Cardiac septum (tissue), 1 donor: ENCODE measurements around the gene NKD1. TPM values are rescaled to one million over a fixed set of nuclear protein-coding genes. Genes with fewer than 3 reads are reported as not detected.

Experiments
- DNase-seq: peaks from one replicate; pipeline ENCODE4 v3.0.0-alpha.2; 2020; ENCODE audit warnings: low spot score
- intact Hi-C: fragments of 100-400 bp; cut with DNase I; formaldehyde crosslinking; loops from one replicate; pipeline ENCODE4 v1.14.0; 2022
- total RNA-seq: library from RNA; stranded (reverse); fragmentation: NEBNext Ultra II Directional; extraction: Animal tissue kit (Norgen Biotek cat#: 25700); gene quantifications from one replicate; pipeline ENCODE4 v1.2.1, GENCODE V29; 2021
- donor health status: DM: no; HTN: no; CAD: no.

Gene NKD1
- total RNA-seq, 1 donor from 2014 or later: 0.40 TPM

DNA sequence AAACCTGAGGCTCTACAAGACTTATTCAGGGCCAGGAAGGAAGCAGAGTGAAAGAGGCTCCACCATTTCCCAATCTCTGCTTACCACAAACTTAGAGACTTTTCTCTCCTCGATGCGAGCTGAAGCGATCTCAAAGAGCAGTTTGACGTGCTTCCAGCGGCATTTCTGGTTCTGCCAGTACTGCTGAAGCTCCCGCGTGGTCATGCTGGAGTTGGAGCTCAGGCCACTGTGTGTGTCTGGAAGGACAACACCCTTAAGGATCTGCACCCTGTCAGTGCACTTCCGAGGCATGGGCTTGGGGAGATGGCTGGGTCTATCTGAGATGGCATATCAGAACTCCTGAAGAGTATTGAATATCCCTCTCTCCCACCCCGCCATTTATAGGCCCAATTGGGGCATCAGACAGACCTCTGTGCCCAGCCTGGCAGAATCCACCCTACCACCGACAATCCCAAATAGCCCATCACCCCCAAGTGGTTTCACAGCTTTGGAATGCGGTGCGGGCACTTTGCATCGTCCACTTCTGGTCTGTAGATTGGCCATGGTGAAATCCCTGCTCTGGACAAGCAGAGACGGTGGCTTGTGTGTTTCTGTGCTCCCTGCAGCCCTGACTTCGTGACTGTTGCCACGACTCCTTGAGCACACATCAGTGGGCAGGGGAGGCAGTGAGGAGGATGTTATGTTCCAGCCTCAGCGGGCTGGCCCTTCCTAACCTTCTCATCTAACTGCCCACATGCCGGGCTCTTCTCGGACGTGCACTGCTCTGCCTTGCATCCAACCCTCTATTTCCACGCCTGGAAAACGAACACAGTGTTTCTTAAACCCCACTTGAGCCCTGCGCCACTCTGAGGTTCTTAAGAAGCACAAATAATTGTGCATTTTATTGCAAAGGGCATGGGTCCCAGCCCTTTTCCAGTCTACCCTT lies 127.8 kb downstream of the NKD1 start:
- intact Hi-C loops: no loop called here
- peak; percentile 60 for DNase-seq

DNA sequence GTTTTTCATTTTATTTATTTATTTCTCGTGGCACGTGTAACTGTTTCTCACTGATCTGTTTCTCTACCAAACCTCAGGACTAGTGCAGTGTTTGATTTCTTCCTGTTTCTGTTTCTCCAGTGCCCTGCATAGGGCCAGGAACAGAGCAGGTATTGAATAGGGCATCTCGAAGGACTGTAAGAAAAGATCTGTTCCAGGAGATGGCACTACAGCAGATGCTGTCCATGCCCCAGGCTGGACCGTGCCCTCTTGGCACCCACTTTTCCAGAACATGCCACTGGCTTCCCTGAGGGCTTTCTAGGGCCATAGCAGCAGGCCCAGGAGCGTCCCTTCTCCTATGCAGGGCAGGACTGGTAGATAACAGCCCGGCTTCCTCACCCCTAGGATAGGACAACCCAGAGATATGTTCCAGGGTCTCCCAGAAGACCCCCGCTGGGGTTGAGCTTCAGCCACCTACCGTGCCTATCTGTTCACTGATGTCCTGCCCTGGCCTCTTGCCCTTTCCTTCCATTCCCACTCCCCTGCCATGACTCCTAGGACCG lies 128.6 kb downstream of the NKD1 start:
- intact Hi-C loops: no loop called here
- DNase-seq: peak; percentile 59

DNA sequence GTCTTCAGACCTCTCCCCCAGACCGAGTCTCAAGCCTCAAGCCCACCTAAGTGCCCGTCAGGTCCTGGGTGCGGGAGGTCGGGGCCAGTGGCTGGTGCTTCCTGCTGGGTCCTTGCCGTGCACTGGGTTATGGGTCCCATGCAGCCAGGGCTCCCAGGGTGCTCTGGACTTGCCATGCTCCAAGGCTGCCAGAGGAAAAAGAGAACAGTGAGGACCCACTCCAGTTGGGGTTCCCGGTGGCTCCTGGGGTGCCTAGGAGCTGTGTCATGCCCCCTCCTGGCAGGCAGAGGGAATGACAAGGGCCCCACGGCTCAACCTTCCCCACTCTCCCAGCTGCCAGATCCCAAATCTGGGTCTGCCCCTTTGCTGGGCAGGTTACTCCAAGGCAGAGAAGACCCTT lies 129.2 kb downstream of the NKD1 start:
- DNase-seq: peak; percentile 59
- intact Hi-C loops: no loop called here

DNA sequence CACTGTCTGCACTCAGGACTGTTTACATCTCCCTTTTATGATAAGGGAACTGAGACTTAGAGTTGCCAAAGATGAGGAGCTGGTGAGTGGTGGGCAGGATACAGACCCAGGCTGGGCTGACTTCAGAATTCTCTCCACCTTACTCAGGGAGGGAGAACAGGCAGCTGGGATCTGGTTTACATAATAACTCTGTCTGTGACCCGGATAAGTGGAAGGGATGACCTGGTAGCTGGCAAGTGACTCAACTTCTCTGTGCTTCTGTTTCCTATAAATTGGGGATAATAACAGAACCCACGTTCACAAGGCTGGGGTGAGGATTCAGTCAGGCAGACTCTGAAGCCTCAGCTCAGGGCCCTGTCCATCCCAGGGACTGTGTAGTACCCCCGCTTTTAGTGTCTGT lies 130.3 kb downstream of the NKD1 start:
- intact Hi-C loops: no loop called here
- no peak for DNase-seq

DNA sequence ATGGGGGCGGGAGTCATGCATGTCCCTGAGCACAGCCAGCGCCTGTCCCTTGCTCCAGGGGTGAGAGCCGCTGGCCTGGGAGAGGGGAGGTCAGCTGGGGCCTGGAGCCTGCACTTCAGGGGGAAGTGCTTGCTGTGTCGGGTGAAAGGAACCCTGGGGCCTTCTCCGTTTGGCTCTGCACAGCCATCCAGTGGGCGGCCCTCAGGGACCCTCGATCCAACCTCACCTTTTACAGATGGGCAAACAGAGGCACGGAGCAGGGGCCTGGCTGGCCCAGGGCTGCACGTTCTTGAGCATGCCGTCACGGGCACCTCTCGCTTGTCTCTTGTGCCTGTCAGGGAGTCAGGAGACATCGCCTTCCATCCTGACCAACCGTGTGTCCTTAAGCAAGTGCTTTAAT lies 131.1 kb downstream of the NKD1 start:
- peak; percentile 73 for DNase-seq
- intact Hi-C loops: no loop called here

DNA sequence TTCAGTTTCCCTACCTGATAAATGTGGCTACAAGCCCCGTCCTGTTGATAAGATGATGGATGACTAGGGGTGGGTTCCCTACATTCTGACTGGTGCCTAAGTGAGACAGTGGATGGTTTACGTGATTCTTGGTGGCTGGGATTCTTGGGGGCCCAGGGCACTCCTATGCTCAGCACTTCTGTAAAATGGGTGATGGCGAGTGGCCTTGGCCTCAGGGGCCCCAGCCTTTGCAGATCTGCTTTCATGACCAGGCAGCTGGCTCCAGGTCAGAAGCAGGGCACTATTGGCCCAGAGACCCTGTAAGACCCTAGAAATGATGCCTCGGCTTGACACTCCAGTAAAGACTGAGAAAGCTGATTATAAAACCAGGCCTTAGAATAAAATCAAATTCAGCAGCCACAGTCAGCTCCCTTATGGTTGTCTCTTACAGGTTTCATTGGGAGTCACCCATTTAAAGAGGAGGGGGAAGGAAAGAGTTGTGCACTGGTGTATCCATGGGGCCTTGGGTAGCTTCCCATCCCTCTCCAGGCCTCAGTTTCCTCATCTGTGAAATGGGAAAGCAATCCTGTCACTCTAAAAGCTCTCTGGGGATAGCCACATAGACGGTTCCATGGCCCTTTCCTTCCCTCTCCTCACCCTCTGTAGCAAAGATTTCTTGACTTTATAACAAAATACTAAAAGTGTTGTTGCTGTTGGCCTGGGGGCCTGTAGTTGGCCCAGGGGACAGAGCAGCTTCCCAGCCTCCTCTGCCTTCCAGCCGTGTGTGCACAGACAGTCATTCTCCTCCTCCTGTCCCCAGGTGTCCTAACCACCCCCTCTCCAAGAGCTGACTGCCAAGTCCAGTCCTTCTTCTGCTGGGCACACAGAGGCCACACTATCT lies 131.7 kb downstream of the NKD1 start:
- intact Hi-C loops: no loop called here
- peak; percentile 70 for DNase-seq

DNA sequence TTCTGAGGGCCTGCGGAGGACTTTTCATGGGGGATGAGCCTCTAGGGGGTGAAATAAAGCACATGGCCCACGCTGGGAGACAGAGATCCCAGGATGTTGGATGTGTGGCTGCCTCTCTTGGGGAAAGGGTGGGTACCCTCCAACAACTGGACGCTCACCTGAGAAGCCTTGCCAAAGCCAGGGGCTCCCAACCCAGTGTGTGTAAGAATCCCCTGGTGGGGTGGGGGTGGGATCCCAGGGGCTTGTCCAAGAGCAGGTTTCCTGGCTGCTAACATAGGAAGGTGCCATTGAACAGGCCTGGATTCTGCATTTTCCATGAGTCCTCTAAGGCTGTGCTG lies 132.3 kb downstream of the NKD1 start:
- DNase-seq: peak; percentile 44
- intact Hi-C loops: no loop called here

DNA sequence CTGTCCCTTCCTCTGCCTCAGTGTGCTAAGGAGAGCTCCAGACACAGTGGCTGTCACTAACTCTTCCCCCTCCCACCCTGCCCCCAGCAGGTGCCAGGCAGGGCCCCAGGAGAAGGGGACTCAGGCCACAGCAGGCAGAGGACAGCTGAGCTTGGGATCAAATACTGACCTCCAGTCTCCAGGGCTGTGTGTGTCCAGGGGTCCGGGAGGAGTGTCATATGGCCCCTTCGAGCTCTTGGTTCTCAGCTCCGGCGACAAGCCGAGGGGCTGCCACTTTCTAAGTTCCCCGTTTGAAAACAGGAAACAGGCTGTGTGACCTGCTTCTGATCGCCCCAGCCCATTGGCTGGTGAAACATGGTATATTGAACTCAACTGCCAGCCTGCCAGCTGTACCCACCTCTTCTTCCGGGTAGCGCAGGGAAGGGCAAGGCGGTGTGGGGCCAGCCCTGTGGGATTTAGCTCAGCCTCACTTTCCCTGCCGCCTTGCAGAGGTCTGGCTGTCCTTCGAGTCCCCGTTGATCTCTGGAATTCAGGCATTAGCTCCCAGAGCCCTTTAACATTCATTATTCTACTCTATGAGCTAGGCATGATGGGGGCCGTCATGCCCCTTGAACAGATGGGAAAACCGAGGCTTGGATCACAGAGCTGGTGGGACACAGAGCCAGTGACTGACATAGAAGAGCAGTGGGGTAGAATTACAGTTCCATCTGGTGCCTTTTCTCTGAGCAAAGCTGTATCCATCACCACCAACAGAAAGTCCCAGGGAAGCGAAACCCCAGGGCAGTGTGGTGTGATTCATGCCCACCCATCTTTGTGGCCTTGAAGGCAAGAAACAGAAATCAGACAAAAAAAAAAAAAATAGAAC lies 133.1 kb downstream of the NKD1 start, which contains the start of gene SNX20:
TSS of gene SNX20 (minus strand) at position 292 of the 865 bp plus-strand sequence. CDS start 3,786 bp downstream, outside the sequence.
- intact Hi-C loops: no loop called here
- peak; percentile 88 for DNase-seq

DNA sequence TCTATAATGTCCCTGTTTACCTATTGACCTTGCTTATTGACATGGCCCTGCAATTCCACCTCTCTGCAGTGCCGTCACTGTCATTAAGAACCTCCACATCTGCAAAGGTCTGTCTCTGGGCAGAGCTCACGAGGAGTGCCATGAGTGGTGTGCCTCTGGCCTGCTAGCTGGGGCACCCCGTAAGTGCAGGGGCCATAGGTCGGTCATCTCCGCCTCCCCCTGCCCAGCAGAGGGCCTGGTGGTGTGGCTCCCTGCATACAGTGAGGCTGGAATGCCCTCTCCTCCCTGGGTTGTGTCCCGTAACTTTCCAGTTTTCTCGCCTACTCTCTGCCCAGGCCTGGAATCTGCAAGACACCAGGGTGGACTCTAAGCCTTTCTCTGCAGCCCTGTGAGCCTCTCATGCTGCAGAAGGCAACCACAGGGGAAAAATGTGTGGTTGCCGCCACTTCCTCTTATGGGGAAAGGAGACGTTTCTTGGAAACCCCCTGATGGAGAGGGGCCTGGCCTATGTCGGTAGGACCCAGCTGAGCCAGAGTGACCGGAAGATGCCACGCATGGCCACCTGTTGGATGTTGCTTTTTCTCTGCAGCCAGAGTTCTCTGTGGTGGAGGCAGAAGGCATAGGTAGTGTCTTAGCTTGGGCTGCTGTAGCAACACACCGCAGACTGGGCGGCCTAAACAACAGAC lies 135.6 kb downstream of the NKD1 start:
- DNase-seq: peak; percentile 79
- intact Hi-C loops: no loop called here

DNA sequence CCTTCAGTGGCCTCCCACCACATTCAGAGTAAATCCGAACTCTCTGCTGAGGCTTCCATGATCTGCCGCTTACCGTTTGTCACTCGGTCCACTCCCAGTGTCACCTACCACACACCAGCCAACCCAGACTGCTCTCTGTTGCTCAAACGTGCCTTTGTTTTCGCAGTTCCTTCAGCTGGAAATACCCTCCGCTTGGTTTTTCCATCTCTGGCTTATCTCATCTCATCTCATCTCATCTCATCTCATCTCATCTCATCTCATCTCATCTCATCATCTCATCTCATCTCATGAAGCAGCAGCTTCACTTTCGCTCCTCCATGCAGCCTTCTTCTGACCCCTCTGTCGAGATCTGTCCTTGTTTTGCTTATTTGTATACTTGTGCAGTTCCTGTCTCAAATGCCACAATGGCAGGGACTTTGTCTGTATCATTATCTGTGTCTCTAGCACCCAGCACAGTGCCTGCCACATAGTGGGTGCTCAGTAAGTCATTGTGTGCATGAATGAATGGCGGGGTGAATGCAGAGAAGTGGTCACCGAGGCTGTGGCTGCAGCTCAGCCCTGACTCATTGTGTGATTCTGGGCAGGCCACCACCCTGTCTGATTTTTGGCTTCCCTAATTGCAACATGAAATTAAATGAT lies 136.7 kb downstream of the NKD1 start:
- intact Hi-C loops: no loop called here

DNA sequence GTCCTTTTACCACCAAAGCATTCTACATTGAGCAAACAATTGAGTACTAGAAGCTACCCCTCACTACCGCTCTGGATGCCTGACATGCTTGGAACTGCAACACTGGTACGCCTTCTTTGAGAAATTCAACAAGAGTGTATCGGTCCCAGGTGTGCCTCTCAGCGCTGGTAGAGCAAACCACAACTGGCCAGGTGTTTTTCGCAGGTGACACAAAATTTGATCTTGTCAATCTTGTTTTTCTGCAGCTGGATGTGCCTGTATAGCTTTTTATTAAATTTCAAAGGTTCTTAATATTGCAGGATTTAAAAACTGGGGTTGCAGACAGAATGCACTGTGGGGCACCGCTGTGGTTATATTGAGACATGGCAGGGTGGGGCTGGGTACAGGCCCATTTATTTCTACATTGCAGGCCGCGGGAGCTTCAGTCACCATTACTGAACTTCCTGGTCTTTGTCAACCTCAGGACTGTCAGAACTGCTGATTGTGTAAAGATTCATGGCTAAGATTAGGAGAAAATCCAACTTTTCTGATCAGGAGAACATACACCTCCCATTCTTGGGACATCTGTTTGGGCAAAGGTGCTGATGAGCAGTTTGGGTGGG lies 137.4 kb downstream of the NKD1 start:
- intact Hi-C loops: no loop called here
- peak; percentile 77 for DNase-seq

More for the DNA sequence above, 136.7 kb downstream of the NKD1 start:
- DNase-seq: peak; percentile 72

DNA sequence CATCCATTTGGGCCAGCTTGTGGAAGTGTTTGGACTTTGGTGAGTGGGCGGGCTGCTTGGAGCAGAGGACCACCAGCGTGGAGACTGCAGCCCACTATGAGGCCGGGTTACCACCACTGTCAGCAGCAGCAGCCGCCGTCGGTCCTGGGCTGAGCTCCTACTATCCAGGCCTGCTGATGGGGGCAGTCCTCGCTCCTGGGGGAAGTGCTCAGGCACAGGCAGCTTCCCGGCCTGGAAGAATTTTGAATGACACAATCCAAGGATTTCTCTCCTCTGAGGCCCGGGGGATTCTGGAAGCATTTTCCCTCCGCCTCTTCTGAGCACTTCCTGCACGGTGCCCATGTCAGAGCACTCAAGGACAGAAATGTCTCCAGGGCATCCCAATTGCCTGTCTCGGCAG lies 139.9 kb downstream of the NKD1 start:
- intact Hi-C loops: no loop called here
- DNase-seq: peak; percentile 63

DNA sequence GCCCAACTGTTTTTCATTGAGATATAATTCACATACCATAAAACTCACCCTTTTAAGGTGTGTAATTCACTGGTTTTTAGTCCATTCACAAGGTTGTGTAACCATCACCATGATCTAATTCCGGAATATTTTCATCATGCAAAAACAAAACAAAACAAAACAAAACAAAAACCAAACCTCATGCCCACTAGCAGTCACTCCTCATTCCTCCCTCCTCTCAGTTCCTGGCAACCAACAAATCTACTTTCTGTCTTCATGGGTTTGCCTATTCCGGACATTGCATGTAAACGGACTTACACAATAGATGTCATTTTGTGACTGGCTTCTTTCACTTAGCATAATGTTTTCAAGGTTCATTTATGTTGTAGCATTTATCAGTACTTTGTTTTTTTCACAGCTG lies 140.7 kb downstream of the NKD1 start:
- DNase-seq: no peak
- intact Hi-C loops: no loop called here

DNA sequence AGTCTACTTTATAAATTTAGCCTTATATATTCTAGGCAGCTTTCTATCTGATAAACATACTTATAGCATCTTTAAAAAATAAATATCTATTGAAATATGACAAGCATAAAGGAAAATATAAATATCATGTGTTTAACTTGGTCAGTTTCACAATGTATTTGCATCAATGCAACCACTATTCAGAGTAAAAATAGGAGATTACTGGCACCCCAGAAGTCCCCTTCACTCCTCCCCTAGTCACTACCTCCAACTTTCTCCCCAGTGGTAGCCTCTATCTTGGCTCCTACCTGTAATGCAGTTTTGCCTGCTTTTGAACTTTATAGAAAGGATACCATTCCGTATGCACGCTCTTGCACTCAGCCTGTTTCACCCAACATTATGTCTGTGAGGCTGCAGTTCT lies 142.0 kb downstream of the NKD1 start:
- intact Hi-C loops: no loop called here
- DNase-seq: no peak

DNA sequence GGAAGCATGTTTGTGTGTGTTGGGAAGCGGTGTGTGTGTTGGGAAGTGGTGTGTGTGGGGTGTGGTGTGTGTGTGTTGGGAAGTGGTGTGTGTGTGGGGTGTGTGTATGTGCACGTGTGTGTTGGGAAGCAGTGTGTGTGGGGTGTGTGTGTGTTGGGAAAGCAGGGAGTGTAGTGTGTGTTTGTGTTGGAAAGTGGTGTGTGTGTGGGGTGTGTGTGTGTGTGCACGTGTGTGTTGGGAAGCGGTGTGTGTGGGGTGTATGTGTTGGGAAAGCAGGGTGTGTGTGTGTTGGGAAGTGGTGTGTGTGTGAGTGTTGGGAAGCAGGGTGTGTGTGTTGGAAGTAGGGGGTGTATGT lies 144.4 kb downstream of the NKD1 start:
- DNase-seq: no peak
- intact Hi-C loops: no loop called here

DNA sequence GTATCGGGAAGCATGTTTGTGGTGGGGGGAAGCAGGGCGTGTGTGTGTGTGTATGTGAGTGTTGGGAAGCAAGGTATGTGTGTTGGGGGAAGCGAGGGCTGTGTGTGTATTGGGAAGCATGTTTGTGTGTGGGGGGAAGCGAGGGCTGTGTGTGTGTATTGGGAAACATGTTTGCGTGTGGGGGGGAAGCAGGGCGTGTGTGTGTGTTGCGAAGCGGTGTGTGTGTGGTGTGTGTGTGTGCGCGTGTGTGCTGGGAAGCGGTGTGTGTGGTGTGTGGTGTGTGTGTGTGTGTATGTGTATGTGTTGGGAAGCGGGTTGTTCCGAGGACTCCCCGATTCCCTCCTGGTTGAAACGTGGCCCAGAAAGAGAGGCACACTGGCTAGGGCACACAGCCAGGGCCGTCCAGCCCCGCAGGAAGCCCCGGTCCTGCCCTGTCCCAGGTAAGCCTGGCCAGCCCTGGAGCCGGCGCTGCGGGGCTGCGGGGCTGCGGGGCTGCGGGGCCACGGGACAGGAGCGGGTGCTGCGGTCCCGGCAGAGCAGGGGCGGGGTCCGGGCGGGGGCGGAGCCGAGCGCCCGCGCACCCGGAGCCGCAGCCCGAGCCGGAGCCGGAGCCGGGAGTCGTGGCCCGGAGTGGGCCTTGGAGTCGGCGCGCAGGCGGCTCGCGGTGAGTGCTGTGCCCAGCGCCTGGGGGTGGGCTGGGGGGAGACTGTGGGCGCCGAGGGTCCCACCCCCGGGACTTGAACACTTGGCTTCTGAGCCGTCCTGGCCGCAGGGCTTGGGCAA lies 145.0 kb downstream of the NKD1 start, which contains the start of gene NOD2:
TSS of gene NOD2 (plus strand) at position 608 of the 783 bp plus-strand sequence. CDS start 5,890 bp downstream, outside the sequence.
- no peak for DNase-seq
- intact Hi-C loops: no loop called here

DNA sequence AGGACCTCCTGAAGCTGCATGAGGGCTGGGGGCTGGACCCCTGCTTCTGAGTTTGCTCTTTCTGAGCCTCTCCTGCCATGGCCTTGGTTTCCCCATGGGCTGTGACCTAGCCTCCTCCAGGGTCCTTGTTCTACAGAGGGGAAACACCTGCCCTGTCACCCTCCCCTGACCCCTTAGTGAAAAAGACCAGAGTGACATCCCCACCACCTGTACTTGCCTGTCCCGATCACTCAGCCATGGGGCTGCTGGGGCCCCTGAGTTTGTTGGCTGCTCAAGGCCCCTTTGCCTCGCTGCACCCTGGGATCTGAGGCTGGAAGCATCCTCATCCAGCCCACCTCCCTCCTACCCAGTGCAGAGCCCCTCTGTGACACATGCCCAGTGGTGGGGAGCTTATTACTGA lies 146.0 kb downstream of the NKD1 start:
- intact Hi-C loops: no loop called here
- DNase-seq: no peak
